A549 (cell line): ENCODE measurements around the gene SERINC5. TPM values are rescaled to one million over a fixed set of nuclear protein-coding genes. Genes with fewer than 3 reads are reported as not detected.
A peak's percentile ranks its signal among the peaks of the same experiment; 100 is the strongest.

ENCODE experiments used
- ATAC-seq, 2 experiments: fragments of 200-7000 bp in 1 of 2; fragments of >200 bp in 1 of 2; cut with Nextera tagmentation in 1 of 2; cut with Tn5 transposase in 1 of 2; 3 replicates each; pipeline versions ENCODE4 v1.8.0 to v1.9.1; 2018 to 2020; ENCODE audit warnings: mild to moderate bottlenecking in 1 of 2, moderate library complexity in 1 of 2
- CTCF ChIA-PET: fragments of 300-600 bp; sonication (Branson Sonifier 250); formaldehyde crosslinking; extraction: SDS; loops from one replicate; lab custom pipeline; 2021; ENCODE audit warnings: antibody characterized with exemption, inconsistent platforms; lab: Yijun Ruan, JAX
- POLR2A ChIA-PET: fragments of 350-600 bp; formaldehyde crosslinking; extraction: SDS; loops from one replicate; lab custom pipeline; 2021; ENCODE audit warnings: antibody characterized with exemption, inconsistent platforms; lab: Yijun Ruan, JAX
- DNase-seq, 2 experiments: peaks; one replicate each; pipeline versions ENCODE4 v3.0.0 to v3.0.0-alpha.2; 2011 to 2016; ENCODE audit warnings: low read depth in 1 of 2, low spot score in 1 of 2
- FAIRE-seq: peaks from 2 replicates; lab custom pipeline; 2011; peaks lifted over from hg19 to GRCh38; lab: Jason Lieb, UNC
- H3K27ac ChIP-seq, 2 experiments: fragments of >200 bp; sonication (Bioruptor Twin); formaldehyde crosslinking; 3 replicates each; pipeline ENCODE4 v1.5.1; 2016 to 2017
- H3K4me1 ChIP-seq: fragments of >200 bp; sonication (Bioruptor Twin); formaldehyde crosslinking; 3 replicates; pipeline ENCODE4 v1.6.1; 2016
- H3K4me2 ChIP-seq: fragments of >200 bp; sonication (Bioruptor Twin); formaldehyde crosslinking; 3 replicates; pipeline ENCODE4 v1.6.1; 2016
- H3K4me3 ChIP-seq: fragments of >200 bp; sonication (Bioruptor Twin); formaldehyde crosslinking; 3 replicates; pipeline ENCODE4 v1.5.1; 2016
- H3K9me3 ChIP-seq: fragments of >200 bp; sonication (Bioruptor Twin); formaldehyde crosslinking; 3 replicates; pipeline ENCODE4 v1.6.1; 2016
- ATOH8 ChIP-seq: fragments of 250-450 bp; sonication (Bioruptor Pico); IDR thresholded peaks from 2 replicates; pipeline ENCODE4 v1.5.0; 2020; ENCODE audit warnings: low read depth, mild to moderate bottlenecking, moderate library complexity
- CBX2 ChIP-seq: fragments of 200-600 bp; sonication (generic); IDR thresholded peaks from 2 replicates; pipeline ENCODE4 v1.6.1; 2016; ENCODE audit warnings: low read depth, mild to moderate bottlenecking, borderline replicate concordance
- CHD2 ChIP-seq: fragments of 150-350 bp; IDR thresholded peaks from 2 replicates; pipeline ENCODE4 v1.6.1; 2014; ENCODE audit warnings: low read length; ENCODE audit not compliant: partially characterized antibody
- FOSL2 ChIP-seq, 2 experiments: fragments of 450-650 bp in 1 of 2; fragments of >200 bp in 1 of 2; sonication (Bioruptor Twin) in 1 of 2; formaldehyde crosslinking; IDR thresholded peaks; 2 replicates each; pipeline versions ENCODE4 v1.5.0 to v1.6.1; 2016 to 2020; ENCODE audit warnings: mild to moderate bottlenecking in 1 of 2, moderate library complexity in 1 of 2
- FOXS1 ChIP-seq: fragments of 250-450 bp; sonication (Bioruptor Pico); IDR thresholded peaks from 2 replicates; pipeline ENCODE4 v1.5.0; 2020; ENCODE audit warnings: mild to moderate bottlenecking, moderate library complexity
- HES2 ChIP-seq: fragments of >200 bp; sonication (Bioruptor Twin); formaldehyde crosslinking; IDR thresholded peaks from 2 replicates; pipeline ENCODE4 v1.6.1; 2016
- MYC ChIP-seq: IDR thresholded peaks from 2 replicates; pipeline ENCODE4 v1.6.1; 2012; ENCODE audit warnings: mild to moderate bottlenecking, inconsistent platforms, low read length, improper control_type of control experiment, borderline replicate concordance
- PBX3 ChIP-seq: IDR thresholded peaks from 2 replicates; pipeline ENCODE4 v1.6.1; 2012
- POLR2A ChIP-seq: IDR thresholded peaks from 2 replicates; pipeline ENCODE4 v1.6.1; 2012; ENCODE audit warnings: mild to moderate bottlenecking, low read length
- POLR2AphosphoS2 ChIP-seq: conservative IDR thresholded peaks from 2 replicates; pipeline ENCODE4 v1.6.1; 2012; ENCODE audit warnings: low read length, improper control_type of control experiment, inconsistent platforms
- REST ChIP-seq: fragments of 200-600 bp; sonication (generic); IDR thresholded peaks from 2 replicates; pipeline ENCODE4 v1.6.1; 2016; ENCODE audit warnings: antibody characterized with exemption, mild to moderate bottlenecking, moderate library complexity
- RNF2 ChIP-seq: fragments of 200-600 bp; sonication (generic); IDR thresholded peaks from 2 replicates; pipeline ENCODE4 v1.6.1; 2016; ENCODE audit warnings: low read depth, mild to moderate bottlenecking, antibody characterized with exemption, moderate library complexity, borderline replicate concordance
- SMC3 ChIP-seq: fragments of >200 bp; sonication (Bioruptor Twin); formaldehyde crosslinking; IDR thresholded peaks from 3 replicates; pipeline ENCODE4 v1.6.1; 2018; ENCODE audit warnings: inconsistent platforms
- SREBF2 ChIP-seq: fragments of 450-650 bp; IDR thresholded peaks from 2 replicates; pipeline ENCODE4 v1.6.1; 2014; ENCODE audit warnings: mild to moderate bottlenecking, moderate library complexity
- TFCP2L1 ChIP-seq: fragments of 250-450 bp; sonication (Bioruptor Pico); IDR thresholded peaks from 2 replicates; pipeline ENCODE4 v1.5.0; 2021; ENCODE audit warnings: mild to moderate bottlenecking
- ZNF302 ChIP-seq: fragments of 250-450 bp; sonication (Bioruptor Pico); IDR thresholded peaks from 2 replicates; pipeline ENCODE4 v1.9.0; 2021; ENCODE audit warnings: inconsistent platforms, mild to moderate bottlenecking, moderate library complexity
- WGBS: methylation state at CpG from one replicate; pipeline ENCODE4 v1.1.6; 2017; ENCODE audit errors: missing lambda C conversion rate; 5-methylcytosine and 5-hydroxymethylcytosine counted together
- polyA plus RNA-seq, 4 experiments: library from polyadenylated mRNA; depleted of rRNA in 3 of 4; stranded (reverse); fragments of >200 nt; fragmentation: RNase III in 1 of 4; extraction: RNeasy Plus Mini Kit Qiagen cat#74134 plus additional on column Dnase treatment in 1 of 4; gene quantifications; 2 replicates in 3 of 4; 3 replicates in 1 of 4; pipeline ENCODE4 v1.2.3, GENCODE V29; 2011 to 2017

The SERINC5 gene
- polyA plus RNA-seq, 2 of the 4 experiments (the other 2 are of a cell fraction): 7.0 to 13.4 TPM

- no peak for FAIRE-seq
- Histone ChIP-seq H3K4me3 (no peak overlapping the region), H3K9me3 (peaks cover 6% of the 10 kb centered on the region; the same call in 2 of the 3 replicates), H3K4me2 (no peak overlapping the region), H3K4me1 (peaks cover 21% of the 10 kb centered on the region), H3K27ac (no peak overlapping the region)
- TF ChIP-seq RNF2: no peak
- TF ChIP-seq FOXS1 (CRISPR knock-in tag): no peak
- no peak for TF ChIP-seq PBX3
- no peak for TF ChIP-seq SREBF2
- no peak for TF ChIP-seq HES2
- no peak for TF ChIP-seq POLR2A
- TF ChIP-seq ZNF302 (CRISPR knock-in tag): no peak
- TF ChIP-seq FOSL2 (IDR thresholded peaks at IDR 0.05): no peak
- TF ChIP-seq FOSL2 (CRISPR knock-in tag; IDR thresholded peaks at IDR 0.05): no peak
- no peak for TF ChIP-seq REST
- TF ChIP-seq POLR2AphosphoS2: no peak
- no peak for TF ChIP-seq CHD2
- TF ChIP-seq ATOH8 (CRISPR knock-in tag): no peak
- TF ChIP-seq SMC3: no peak
- TF ChIP-seq CBX2: no peak
- TF ChIP-seq MYC: no peak
- ChIA-PET POLR2A (no interaction called here), CTCF (interaction anchor here (0.8 kb wide), 1 partner anchor 165 kb away, joined by 3 read pairs; no protein-coding TSS in a partner anchor)
- no peak for ATAC-seq
- DNase-seq: no peak
- WGBS: 91% methylated on average over 2 of the region's 2 CpGs
These were observed 7.5 kb downstream of the SERINC5 start for GRCh38 chr5:80248378-80248777.

- ChIA-PET POLR2A (interaction anchor here (0.9 to 2.3 kb wide), 3 partner anchors 9 to 121 kb away, joined by 3 to 22 read pairs (median 5); partner anchors contain the start of gene SERINC5), CTCF (interaction anchor here (0.7 to 2.4 kb wide), 5 partner anchors 60 to 572 kb away, joined by 3 to 11 read pairs (median 3); no protein-coding TSS in a partner anchor)
- peaks cover 16% of the 10 kb centered on the region; the same call in 2 of the 3 replicates for H3K9me3 ChIP-seq
- ATAC-seq: peak; percentile 93 to 96
- peak overlapping the region; percentile 52 for H3K4me2 ChIP-seq
- peak overlapping the region; percentile 14 to 60; a peak in 3 of 6 replicates for H3K27ac ChIP-seq
- H3K4me3 ChIP-seq: no peak overlapping the region
- peaks cover 21% of the 10 kb centered on the region for H3K4me1 ChIP-seq
- FAIRE-seq: no peak
- peak; percentile 42 to 70 for DNase-seq
- WGBS: 25% methylated on average over 6 of the region's 6 CpGs
- no peak for TF ChIP-seq TFCP2L1
- peak; percentile 29; the same call in 1 of the 2 replicates for TF ChIP-seq FOSL2 (IDR thresholded peaks at IDR 0.05)
- peak; percentile 42 for TF ChIP-seq FOSL2 (CRISPR knock-in tag; IDR thresholded peaks at IDR 0.05)
- TF ChIP-seq, all 56 proteins: peak for 1
These were observed 8.7 kb downstream of the SERINC5 start for GRCh38 chr5:80246995-80247729.
